22Rv1 (cell line): ENCODE data around the gene GPR149.

ENCODE experiments used
- ZFX ChIP-seq: fragments of 450-650 bp; IDR thresholded peaks from 2 replicates; pipeline ENCODE4 v1.6.1; 2017; ENCODE audit warnings: antibody characterized with exemption, borderline replicate concordance
- TF ChIP-seq, protein P1 (sequence below): fragments of 450-650 bp; IDR thresholded peaks from 2 replicates; pipeline ENCODE4 v1.5.1; 2017; ENCODE audit warnings: mild to moderate bottlenecking

DNA sequence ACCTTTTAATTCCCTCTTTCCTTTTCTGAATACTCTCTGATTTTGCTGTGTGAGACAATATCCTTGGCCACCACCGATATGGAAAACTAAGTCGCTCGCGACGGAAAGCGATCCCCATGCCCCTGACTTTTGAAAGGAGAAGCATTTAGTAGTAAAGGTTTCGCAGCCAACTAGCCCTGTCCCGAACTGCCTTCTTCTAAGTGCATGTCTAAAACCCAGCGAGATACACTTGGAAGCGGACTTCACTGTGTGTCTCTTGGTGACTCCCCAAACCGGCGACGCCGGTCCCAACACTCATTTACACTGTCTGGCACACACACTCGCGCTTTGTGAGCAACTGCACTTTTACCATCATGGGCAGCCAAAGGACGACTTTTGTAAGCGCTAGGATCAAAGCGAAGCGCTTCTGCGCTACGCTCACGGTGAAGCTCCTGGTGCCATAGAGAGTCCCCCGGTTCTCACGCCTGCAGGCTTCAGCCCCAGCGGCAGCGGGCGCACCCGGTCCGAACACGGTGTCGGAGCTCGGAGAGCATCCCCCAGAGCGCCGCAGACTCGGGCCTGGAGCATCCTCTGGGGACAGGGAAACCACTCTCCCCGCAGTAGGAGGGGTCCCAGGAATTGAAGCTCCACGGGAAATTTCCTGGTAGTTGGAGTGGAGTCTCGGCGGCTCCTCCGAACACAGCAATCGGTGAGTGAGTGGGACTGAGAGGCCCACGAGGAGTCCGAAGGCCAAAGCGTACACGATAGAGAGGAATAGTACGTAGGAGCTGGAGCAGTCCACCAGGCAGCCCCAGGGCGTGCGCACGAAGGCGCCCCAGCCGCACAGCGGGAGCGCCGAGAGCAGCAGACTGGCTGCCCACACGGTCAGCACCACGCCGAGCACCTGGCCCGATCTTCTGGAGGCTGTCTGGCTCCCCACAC, 1.4 kb downstream of the GPR149 start:
- TF ChIP-seq, protein P1, sequence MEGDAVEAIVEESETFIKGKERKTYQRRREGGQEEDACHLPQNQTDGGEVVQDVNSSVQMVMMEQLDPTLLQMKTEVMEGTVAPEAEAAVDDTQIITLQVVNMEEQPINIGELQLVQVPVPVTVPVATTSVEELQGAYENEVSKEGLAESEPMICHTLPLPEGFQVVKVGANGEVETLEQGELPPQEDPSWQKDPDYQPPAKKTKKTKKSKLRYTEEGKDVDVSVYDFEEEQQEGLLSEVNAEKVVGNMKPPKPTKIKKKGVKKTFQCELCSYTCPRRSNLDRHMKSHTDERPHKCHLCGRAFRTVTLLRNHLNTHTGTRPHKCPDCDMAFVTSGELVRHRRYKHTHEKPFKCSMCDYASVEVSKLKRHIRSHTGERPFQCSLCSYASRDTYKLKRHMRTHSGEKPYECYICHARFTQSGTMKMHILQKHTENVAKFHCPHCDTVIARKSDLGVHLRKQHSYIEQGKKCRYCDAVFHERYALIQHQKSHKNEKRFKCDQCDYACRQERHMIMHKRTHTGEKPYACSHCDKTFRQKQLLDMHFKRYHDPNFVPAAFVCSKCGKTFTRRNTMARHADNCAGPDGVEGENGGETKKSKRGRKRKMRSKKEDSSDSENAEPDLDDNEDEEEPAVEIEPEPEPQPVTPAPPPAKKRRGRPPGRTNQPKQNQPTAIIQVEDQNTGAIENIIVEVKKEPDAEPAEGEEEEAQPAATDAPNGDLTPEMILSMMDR: no peak
- TF ChIP-seq ZFX: no peak
